ENCODE results near the gene RANBP2.

The RANBP2 gene

GRCh38 chr2:108778857-108779256, 59.6 kb downstream of the RANBP2 start:
- DNase-seq: no peak

GRCh38 chr2:108786008-108786353, 66.7 kb downstream of the RANBP2 start:
- DNase-seq: no peak

GRCh38 chr2:108786354-108787215, 67.3 kb downstream of the RANBP2 start, which contains the start of gene CCDC138:
Gene CCDC138, plus strand, starts transcription at chr2:108786771. Its CDS starts 52 bp downstream, at chr2:108786823.
- peak; percentile 95 for DNase-seq

- DNase-seq: no peak
Observed at GRCh38 chr2:108787216-108787541, 67.9 kb downstream of the RANBP2 start.

- no peak for DNase-seq
Observed at GRCh38 chr2:108803045-108803736, 83.9 kb downstream of the RANBP2 start.

GRCh38 chr2:108805032-108805431, 85.8 kb downstream of the RANBP2 start:
- no peak for DNase-seq

GRCh38 chr2:108805782-108806181, 86.5 kb downstream of the RANBP2 start:
- no peak for DNase-seq

- DNase-seq: no peak
Observed at GRCh38 chr2:108806371-108807113, 87.3 kb downstream of the RANBP2 start.

- no peak for DNase-seq
Observed at GRCh38 chr2:108809936-108810335, 90.7 kb downstream of the RANBP2 start.

- DNase-seq: no peak
Observed at GRCh38 chr2:108810993-108811957, 92.0 kb downstream of the RANBP2 start.

GRCh38 chr2:108813732-108814131, 94.5 kb downstream of the RANBP2 start:
- DNase-seq: no peak

- no peak for DNase-seq
Observed at GRCh38 chr2:108820482-108820881, 101.2 kb downstream of the RANBP2 start.

GRCh38 chr2:108823286-108823685, 104.0 kb downstream of the RANBP2 start:
- no peak for DNase-seq

GRCh38 chr2:108824316-108825070, 105.2 kb downstream of the RANBP2 start:
- DNase-seq: no peak

- DNase-seq: no peak
Observed at GRCh38 chr2:108825254-108825653, 106.0 kb downstream of the RANBP2 start.

- no peak for DNase-seq
Observed at GRCh38 chr2:108825736-108826135, 106.5 kb downstream of the RANBP2 start.

GRCh38 chr2:108829578-108830310, 110.5 kb downstream of the RANBP2 start:
- DNase-seq: no peak

- DNase-seq: no peak
Observed at GRCh38 chr2:108833219-108833618, 113.9 kb downstream of the RANBP2 start.

- DNase-seq: no peak
Observed at GRCh38 chr2:108834620-108835019, 115.3 kb downstream of the RANBP2 start.

GRCh38 chr2:108835040-108835439, 115.8 kb downstream of the RANBP2 start:
- DNase-seq: no peak

Data from activated CD4-positive, alpha-beta T cell treated with anti-CD3 and anti-CD28 coated beads for 48 hours (primary cell).